ENCODE data around the gene METTL1. TPM values are rescaled to one million over a fixed set of nuclear protein-coding genes. Genes with fewer than 3 reads are reported as not detected.

METTL1 gene
- total and polyA plus RNA-seq, 9 of the 15 experiments (the other 6 are each of a cell fraction or from before 2014, with no cell fraction given) = 12.6 to 65.9 (median 39.2) TPM

- TF ChIP-seq DEAF1 (CRISPR knock-in tag; IDR thresholded peaks at IDR 0.05) = peak; percentile 42; the same call in 1 of the 2 replicates
- no peak for TF ChIP-seq SPI1 (IDR thresholded peaks at IDR 0.05; ENCODE audit: borderline replicate concordance, low read depth, low read length)
- TF ChIP-seq MNT (conservative IDR thresholded peaks at IDR 0.05) = peak in 1 of 2 experiments; percentile 25; a peak in 1 of 4 replicates
- TF ChIP-seq, protein P1, sequence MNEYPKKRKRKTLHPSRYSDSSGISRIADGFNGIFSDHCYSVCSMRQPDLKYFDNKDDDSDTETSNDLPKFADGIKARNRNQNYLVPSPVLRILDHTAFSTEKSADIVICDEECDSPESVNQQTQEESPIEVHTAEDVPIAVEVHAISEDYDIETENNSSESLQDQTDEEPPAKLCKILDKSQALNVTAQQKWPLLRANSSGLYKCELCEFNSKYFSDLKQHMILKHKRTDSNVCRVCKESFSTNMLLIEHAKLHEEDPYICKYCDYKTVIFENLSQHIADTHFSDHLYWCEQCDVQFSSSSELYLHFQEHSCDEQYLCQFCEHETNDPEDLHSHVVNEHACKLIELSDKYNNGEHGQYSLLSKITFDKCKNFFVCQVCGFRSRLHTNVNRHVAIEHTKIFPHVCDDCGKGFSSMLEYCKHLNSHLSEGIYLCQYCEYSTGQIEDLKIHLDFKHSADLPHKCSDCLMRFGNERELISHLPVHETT (CRISPR knock-in tag; conservative IDR thresholded peaks at IDR 0.05 in 1 of 2, IDR thresholded peaks at IDR 0.05 in 1 of 2) = no peak
- TF ChIP-seq MCM2 (IDR thresholded peaks at IDR 0.05; ENCODE audit: low read depth) = no peak
- TF ChIP-seq, protein P2, sequence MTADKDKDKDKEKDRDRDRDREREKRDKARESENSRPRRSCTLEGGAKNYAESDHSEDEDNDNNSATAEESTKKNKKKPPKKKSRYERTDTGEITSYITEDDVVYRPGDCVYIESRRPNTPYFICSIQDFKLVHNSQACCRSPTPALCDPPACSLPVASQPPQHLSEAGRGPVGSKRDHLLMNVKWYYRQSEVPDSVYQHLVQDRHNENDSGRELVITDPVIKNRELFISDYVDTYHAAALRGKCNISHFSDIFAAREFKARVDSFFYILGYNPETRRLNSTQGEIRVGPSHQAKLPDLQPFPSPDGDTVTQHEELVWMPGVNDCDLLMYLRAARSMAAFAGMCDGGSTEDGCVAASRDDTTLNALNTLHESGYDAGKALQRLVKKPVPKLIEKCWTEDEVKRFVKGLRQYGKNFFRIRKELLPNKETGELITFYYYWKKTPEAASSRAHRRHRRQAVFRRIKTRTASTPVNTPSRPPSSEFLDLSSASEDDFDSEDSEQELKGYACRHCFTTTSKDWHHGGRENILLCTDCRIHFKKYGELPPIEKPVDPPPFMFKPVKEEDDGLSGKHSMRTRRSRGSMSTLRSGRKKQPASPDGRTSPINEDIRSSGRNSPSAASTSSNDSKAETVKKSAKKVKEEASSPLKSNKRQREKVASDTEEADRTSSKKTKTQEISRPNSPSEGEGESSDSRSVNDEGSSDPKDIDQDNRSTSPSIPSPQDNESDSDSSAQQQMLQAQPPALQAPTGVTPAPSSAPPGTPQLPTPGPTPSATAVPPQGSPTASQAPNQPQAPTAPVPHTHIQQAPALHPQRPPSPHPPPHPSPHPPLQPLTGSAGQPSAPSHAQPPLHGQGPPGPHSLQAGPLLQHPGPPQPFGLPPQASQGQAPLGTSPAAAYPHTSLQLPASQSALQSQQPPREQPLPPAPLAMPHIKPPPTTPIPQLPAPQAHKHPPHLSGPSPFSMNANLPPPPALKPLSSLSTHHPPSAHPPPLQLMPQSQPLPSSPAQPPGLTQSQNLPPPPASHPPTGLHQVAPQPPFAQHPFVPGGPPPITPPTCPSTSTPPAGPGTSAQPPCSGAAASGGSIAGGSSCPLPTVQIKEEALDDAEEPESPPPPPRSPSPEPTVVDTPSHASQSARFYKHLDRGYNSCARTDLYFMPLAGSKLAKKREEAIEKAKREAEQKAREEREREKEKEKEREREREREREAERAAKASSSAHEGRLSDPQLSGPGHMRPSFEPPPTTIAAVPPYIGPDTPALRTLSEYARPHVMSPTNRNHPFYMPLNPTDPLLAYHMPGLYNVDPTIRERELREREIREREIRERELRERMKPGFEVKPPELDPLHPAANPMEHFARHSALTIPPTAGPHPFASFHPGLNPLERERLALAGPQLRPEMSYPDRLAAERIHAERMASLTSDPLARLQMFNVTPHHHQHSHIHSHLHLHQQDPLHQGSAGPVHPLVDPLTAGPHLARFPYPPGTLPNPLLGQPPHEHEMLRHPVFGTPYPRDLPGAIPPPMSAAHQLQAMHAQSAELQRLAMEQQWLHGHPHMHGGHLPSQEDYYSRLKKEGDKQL (CRISPR knock-in tag; IDR thresholded peaks at IDR 0.05; ENCODE audit: borderline replicate concordance) = no peak
- TF ChIP-seq VEZF1 (CRISPR knock-in tag; IDR thresholded peaks at IDR 0.05) = peak; percentile 64
- TF ChIP-seq MBD2 (IDR thresholded peaks at IDR 0.05; ENCODE audit: borderline replicate concordance, low read depth) = no peak
- no peak for TF ChIP-seq HNRNPH1 (optimal IDR thresholded peaks at IDR 0.05; ENCODE audit: low read depth, low read length)
- TF ChIP-seq SIN3A (IDR thresholded peaks at IDR 0.05; ENCODE audit: borderline replicate concordance in 2 of 2, control insufficient read depth in 1 of 2, low read depth in 2 of 2, low read length in 2 of 2) = peak in 1 of 2 experiments; percentile 27; a peak in 1 of 4 replicates
- peak; percentile 39; the same call in 1 of the 2 replicates for TF ChIP-seq RB1 (IDR thresholded peaks at IDR 0.05; ENCODE audit: low read depth)
- TF ChIP-seq ZNF444 (CRISPR knock-in tag; IDR thresholded peaks at IDR 0.05) = no peak
- TF ChIP-seq FOXK2 (conservative IDR thresholded peaks at IDR 0.05 in 1 of 2, IDR thresholded peaks at IDR 0.05 in 1 of 2; ENCODE audit: low read depth in 2 of 2) = no peak
Measured at GRCh38 chr12:57735952-57736740, 35.8 kb downstream of the METTL1 start (continued).

Data from K562 (cell line).